Regular cardiac myocyte (primary cell): ENCODE results near the gene HDC. TPM values are rescaled to one million over a fixed set of nuclear protein-coding genes. Genes with fewer than 3 reads are reported as not detected.

Experiments
- total RNA-seq: library from RNA; depleted of rRNA; stranded (reverse); fragments of >200 nt; gene quantifications from 2 replicates; pipeline ENCODE4 v1.2.3, GENCODE V29; 2014

Gene HDC, protein sequence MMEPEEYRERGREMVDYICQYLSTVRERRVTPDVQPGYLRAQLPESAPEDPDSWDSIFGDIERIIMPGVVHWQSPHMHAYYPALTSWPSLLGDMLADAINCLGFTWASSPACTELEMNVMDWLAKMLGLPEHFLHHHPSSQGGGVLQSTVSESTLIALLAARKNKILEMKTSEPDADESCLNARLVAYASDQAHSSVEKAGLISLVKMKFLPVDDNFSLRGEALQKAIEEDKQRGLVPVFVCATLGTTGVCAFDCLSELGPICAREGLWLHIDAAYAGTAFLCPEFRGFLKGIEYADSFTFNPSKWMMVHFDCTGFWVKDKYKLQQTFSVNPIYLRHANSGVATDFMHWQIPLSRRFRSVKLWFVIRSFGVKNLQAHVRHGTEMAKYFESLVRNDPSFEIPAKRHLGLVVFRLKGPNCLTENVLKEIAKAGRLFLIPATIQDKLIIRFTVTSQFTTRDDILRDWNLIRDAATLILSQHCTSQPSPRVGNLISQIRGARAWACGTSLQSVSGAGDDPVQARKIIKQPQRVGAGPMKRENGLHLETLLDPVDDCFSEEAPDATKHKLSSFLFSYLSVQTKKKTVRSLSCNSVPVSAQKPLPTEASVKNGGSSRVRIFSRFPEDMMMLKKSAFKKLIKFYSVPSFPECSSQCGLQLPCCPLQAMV
- total RNA-seq = not detected in 2 replicates

DNA sequence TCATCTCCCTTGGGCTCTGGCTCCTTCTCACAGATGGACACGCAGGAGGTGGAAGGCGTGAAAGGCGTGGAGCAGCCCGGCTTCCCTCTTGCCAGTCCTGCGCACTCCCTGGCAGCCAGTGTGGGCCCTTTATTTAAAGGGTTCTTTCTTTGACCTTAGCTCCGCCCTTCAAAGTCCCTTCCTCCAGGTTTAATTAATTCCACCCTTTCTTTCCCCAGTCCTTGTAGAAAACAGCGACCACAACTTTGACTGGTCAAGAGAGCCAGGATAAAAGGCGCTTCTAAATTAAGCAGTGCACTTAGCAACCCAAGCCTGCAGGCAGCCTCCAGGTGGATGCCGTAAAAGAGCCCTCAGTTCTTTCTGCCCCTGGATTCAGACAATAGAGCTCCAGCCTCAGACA lies at the start of gene HDC:
TSS of gene HDC (minus strand) at position 107 of the 400 bp plus-strand sequence. CDS start at position 4, 103 bp downstream.

Other genes starting within 250 kb of the HDC start
- gene ATP8B4, start 146.5 kb downstream of the HDC start, total RNA-seq = 0.19 and 10.7 TPM in 2 replicates
- gene SLC27A2, start 83.5 kb downstream of the HDC start, total RNA-seq = under 0.01 and 2.3 TPM in 2 replicates
- 51.3 and 61.9 TPM in 2 replicates for gene GABPB1, start 89.5 kb upstream of the HDC start, total RNA-seq
- 38.2 and 46.8 TPM in 2 replicates for gene USP8, start 158.7 kb upstream of the HDC start, total RNA-seq